Measurements from ENCODE around the gene HSPA12B. TPM values are rescaled to one million over a fixed set of nuclear protein-coding genes. Genes with fewer than 3 reads are reported as not detected.

HSPA12B gene
- total and polyA plus RNA-seq, 9 of the 15 experiments (the other 6 are each of a cell fraction or from before 2014, with no cell fraction given): 0.03 to 0.07 TPM; not detected in 7

- TF ChIP-seq GABPA (tag; conservative IDR thresholded peaks at IDR 0.05; ENCODE audit: low read depth) (no peak), FOXP1 (CRISPR knock-in tag; IDR thresholded peaks at IDR 0.05) (peak; percentile 83), THAP12 (CRISPR knock-in tag; IDR thresholded peaks at IDR 0.05) (no peak), ZNF444 (CRISPR knock-in tag; IDR thresholded peaks at IDR 0.05) (no peak), SOX6 (IDR thresholded peaks at IDR 0.05) (no peak), JUN (IDR thresholded peaks at IDR 0.05; ENCODE audit: borderline replicate concordance, low read depth, low read length) (no peak), JUN (CRISPR knock-in tag; IDR thresholded peaks at IDR 0.05; ENCODE audit: borderline replicate concordance) (peak; percentile 84; the same call in 1 of the 2 replicates), DACH1 (IDR thresholded peaks at IDR 0.05; ENCODE audit: partially characterized antibody) (no peak), E4F1 (CRISPR knock-in tag; IDR thresholded peaks at IDR 0.05; ENCODE audit: borderline replicate concordance) (no peak), USF1 (CRISPR knock-in tag; IDR thresholded peaks at IDR 0.05) (peak; percentile 37; the same call in 1 of the 2 replicates), ZNF408 (CRISPR knock-in tag; IDR thresholded peaks at IDR 0.05; ENCODE audit: low read depth) (no peak), ZSCAN29 (IDR thresholded peaks at IDR 0.05) (no peak), ARHGAP35 (IDR thresholded peaks at IDR 0.05; ENCODE audit: partially characterized antibody) (no peak), ZBTB17 (CRISPR knock-in tag; IDR thresholded peaks at IDR 0.05) (no peak), ZNF282 (CRISPR knock-in tag; IDR thresholded peaks at IDR 0.05) (peak; percentile 48; the same call in 1 of the 2 replicates), NFRKB (IDR thresholded peaks at IDR 0.05; ENCODE audit: low read depth) (no peak), ETV1 (tag; conservative IDR thresholded peaks at IDR 0.05; ENCODE audit: low read depth) (no peak), MEF2D (tag; conservative IDR thresholded peaks at IDR 0.05; ENCODE audit: low read depth) (no peak), MTA2 (IDR thresholded peaks at IDR 0.05; ENCODE audit: low read depth) (no peak), HNRNPLL (IDR thresholded peaks at IDR 0.05; ENCODE audit: low read depth, low read length, poor library complexity, severe bottlenecking) (no peak), ZNF41 (CRISPR knock-in tag; conservative IDR thresholded peaks at IDR 0.05) (no peak), GTF2F1 (IDR thresholded peaks at IDR 0.05; ENCODE audit: low read depth, low read length) (no peak), SAFB (IDR thresholded peaks at IDR 0.05; ENCODE audit: borderline replicate concordance, low read depth, low read length) (0 out of 2 replicates have a peak, but pooled peaks have one; percentile 11), TRIM28 (IDR thresholded peaks at IDR 0.05) (no peak), HMGN3 (IDR thresholded peaks at IDR 0.05; ENCODE audit: borderline replicate concordance, extremely low read depth, insufficient read length, low read depth, low read length) (no peak)
Measured at GRCh38 chr20:3785240-3786125, 53.0 kb downstream of the HSPA12B start (continued).

Data from K562 (cell line).